ENCODE measurements around the gene FMNL2.

Gene FMNL2

GRCh38 chr2:152369176-152369860 lies 34.3 kb downstream of the FMNL2 start:
- H3K27ac ChIP-seq: no peak overlapping the region
- DNase-seq (ENCODE audit: low spot score): no peak
- CTCF ChIA-PET: interaction anchor here (0.8 kb wide), 1 partner anchor 8 kb away, joined by 3 read pairs; no protein-coding TSS in a partner anchor
- POLR2A ChIA-PET (ENCODE audit: low non-redundant PET): no interaction called here
- TF ChIP-seq CTCF (conservative IDR thresholded peaks at IDR 0.05; ENCODE audit: low read depth): no peak

- POLR2A ChIA-PET (ENCODE audit: low non-redundant PET): no interaction called here
- H3K27ac ChIP-seq: no peak overlapping the region
- DNase-seq (ENCODE audit: low spot score): no peak
- no peak for TF ChIP-seq CTCF (conservative IDR thresholded peaks at IDR 0.05; ENCODE audit: low read depth)
- CTCF ChIA-PET: no interaction called here
These were observed 35.8 kb downstream of the FMNL2 start for GRCh38 chr2:152370783-152371182.

GRCh38 chr2:152372438-152372984 lies 37.5 kb downstream of the FMNL2 start:
- no peak for DNase-seq (ENCODE audit: low spot score)
- TF ChIP-seq CTCF (conservative IDR thresholded peaks at IDR 0.05; ENCODE audit: low read depth): no peak
- POLR2A ChIA-PET (ENCODE audit: low non-redundant PET): no interaction called here
- no peak overlapping the region for H3K27ac ChIP-seq
- CTCF ChIA-PET: no interaction called here

GRCh38 chr2:152375174-152375573 lies 40.2 kb downstream of the FMNL2 start:
- POLR2A ChIA-PET (ENCODE audit: low non-redundant PET): no interaction called here
- CTCF ChIA-PET: no interaction called here
- DNase-seq (ENCODE audit: low spot score): no peak
- TF ChIP-seq CTCF (conservative IDR thresholded peaks at IDR 0.05; ENCODE audit: low read depth): no peak
- H3K27ac ChIP-seq: no peak overlapping the region

GRCh38 chr2:152376385-152376784 lies 41.4 kb downstream of the FMNL2 start:
- CTCF ChIA-PET: no interaction called here
- H3K27ac ChIP-seq: no peak overlapping the region
- DNase-seq (ENCODE audit: low spot score): peak; percentile 13
- POLR2A ChIA-PET (ENCODE audit: low non-redundant PET): no interaction called here
- no peak for TF ChIP-seq CTCF (conservative IDR thresholded peaks at IDR 0.05; ENCODE audit: low read depth)

- no peak overlapping the region for H3K27ac ChIP-seq
- TF ChIP-seq CTCF (conservative IDR thresholded peaks at IDR 0.05; ENCODE audit: low read depth): no peak
- no peak for DNase-seq (ENCODE audit: low spot score)
- ChIA-PET POLR2A (ENCODE audit: low non-redundant PET) (no interaction called here), CTCF (interaction anchor here (0.6 kb wide), 1 partner anchor 352 kb away, joined by 3 read pairs; no protein-coding TSS in a partner anchor)
These were observed 42.0 kb downstream of the FMNL2 start for GRCh38 chr2:152376968-152377367.
